Esophagus squamous epithelium (tissue), 5 donors: ENCODE data around the gene FOCAD. TPM values are rescaled to one million over a fixed set of nuclear protein-coding genes. Genes with fewer than 3 reads are reported as not detected.

Experiments
- DNase-seq: peaks from one replicate; lab custom pipeline; 2025; lab: John Stamatoyannopoulos, UW
- H3K27ac ChIP-seq, 4 donors: fragments of 200-600 bp; sonication (generic); one replicate each; pipeline ENCODE4 v1.5.1; 2016 to 2019; ENCODE audit warnings: mild to moderate bottlenecking in 1 of 4
- H3K27me3 ChIP-seq, 4 donors: fragments of 200-600 bp; sonication (generic); 1 replicate in 3 of 4; 2 replicates in 1 of 4; pipeline versions ENCODE4 v1.5.1 to v1.6.0; 2017 to 2021; ENCODE audit warnings: antibody characterized with exemption in 1 of 4
- H3K36me3 ChIP-seq, 3 donors: fragments of 200-600 bp; sonication (generic); one replicate each; pipeline ENCODE4 v1.5.1; 2016 to 2019
- H3K4me1 ChIP-seq, 3 donors: fragments of 200-600 bp; sonication (generic); one replicate each; pipeline ENCODE4 v1.5.1; 2017 to 2019
- H3K4me3 ChIP-seq, 4 donors: fragments of 200-600 bp; sonication (generic); 1 replicate in 3 of 4; 2 replicates in 1 of 4; pipeline ENCODE4 v1.5.1; 2016 to 2019; ENCODE audit warnings: mild to moderate bottlenecking in 2 of 4, moderate library complexity in 1 of 4
- H3K9me3 ChIP-seq, 3 donors: fragments of 200-600 bp; sonication (generic); one replicate each; pipeline ENCODE4 v1.5.1; 2016 to 2019
- CTCF ChIP-seq, 6 experiments: fragments of 450-650 bp in 4 of 6; fragments of 200-600 bp in 2 of 6; sonication (generic) in 2 of 6; IDR thresholded peaks; one replicate each; pipeline ENCODE4 v1.5.1; 2016 to 2019; ENCODE audit warnings: antibody characterized with exemption in 6 of 6, mild to moderate bottlenecking in 4 of 6, moderate library complexity in 4 of 6
- POLR2A ChIP-seq, 4 donors: fragments of 450-650 bp; IDR thresholded peaks; one replicate each; pipeline ENCODE4 v1.6.1; 2017; ENCODE audit warnings: antibody characterized with exemption in 4 of 4, mild to moderate bottlenecking in 4 of 4, moderate library complexity in 3 of 4
- WGBS, 2 donors: methylation state at CpG; one replicate each; pipeline ENCODE4 v1.1.5; 2018; 5-methylcytosine and 5-hydroxymethylcytosine counted together
- intact Hi-C: fragments of 100-400 bp; cut with DNase I; formaldehyde crosslinking; loops from one replicate; pipeline ENCODE4 v1.15.0; 2022
- total RNA-seq, 4 donors: library from RNA; depleted of rRNA; stranded (reverse); fragments of >200 nt; gene quantifications; one replicate each; pipeline ENCODE4 v1.1.0, GENCODE V29; 2016
- donor health status: DM: yes; HTN: yes; CAD: no.

FOCAD gene
- total RNA-seq, 4 donors from 2014 or later, result 20.7 to 34.9 (median 25.5) TPM

GRCh38 chr9:20728493-20729220 lies 44.6 kb downstream of the FOCAD start:
- intact Hi-C loops, result no loop called here
- peaks cover 0 to 11% (median 4%) of the 10 kb centered on the region in 3 donors for H3K4me1 ChIP-seq
- no peak overlapping the region for H3K27ac ChIP-seq
- no peak for TF ChIP-seq POLR2A (IDR thresholded peaks at IDR 0.05)
- peaks cover 0 to 13% (median 0%) of the 10 kb centered on the region in 3 donors for H3K36me3 ChIP-seq
- H3K9me3 ChIP-seq, result no peaks in the 10 kb centered on the region
- H3K4me3 ChIP-seq, result no peak overlapping the region
- DNase-seq, result no peak
- no peaks in the 10 kb centered on the region for H3K27me3 ChIP-seq

- TF ChIP-seq POLR2A (IDR thresholded peaks at IDR 0.05) (no peak), CTCF (IDR thresholded peaks at IDR 0.05) (no peak)
- Histone ChIP-seq H3K27ac (no peak overlapping the region), H3K36me3 (peaks cover 0 to 10% (median 0%) of the 10 kb centered on the region in 3 donors), H3K4me1 (peaks cover 0 to 11% (median 4%) of the 10 kb centered on the region in 3 donors), H3K27me3 (no peaks in the 10 kb centered on the region), H3K4me3 (no peak overlapping the region), H3K9me3 (no peaks in the 10 kb centered on the region)
- no peak for DNase-seq
- intact Hi-C loops, result no loop called here
These were observed 45.5 kb downstream of the FOCAD start for GRCh38 chr9:20729523-20729922.

GRCh38 chr9:20732118-20732517 lies 48.1 kb downstream of the FOCAD start:
- Histone ChIP-seq H3K27ac (no peak overlapping the region), H3K36me3 (peaks cover 0 to 10% (median 0%) of the 10 kb centered on the region in 3 donors), H3K9me3 (no peaks in the 10 kb centered on the region), H3K4me1 (peaks cover 0 to 4% (median 0%) of the 10 kb centered on the region in 3 donors), H3K27me3 (no peaks in the 10 kb centered on the region), H3K4me3 (no peak overlapping the region)
- intact Hi-C loops, result no loop called here
- TF ChIP-seq CTCF (IDR thresholded peaks at IDR 0.05), result no peak
- TF ChIP-seq POLR2A (IDR thresholded peaks at IDR 0.05), result no peak
- no peak for DNase-seq
- 60 to 70% methylated on average over 4 of the region's 4 CpGs for WGBS, 2 donors

GRCh38 chr9:20734275-20734674 lies 50.2 kb downstream of the FOCAD start:
- Histone ChIP-seq H3K36me3 (peaks cover 0 to 7% (median 0%) of the 10 kb centered on the region in 3 donors), H3K27ac (no peak overlapping the region), H3K4me1 (no peaks in the 10 kb centered on the region), H3K9me3 (no peaks in the 10 kb centered on the region), H3K4me3 (no peak overlapping the region), H3K27me3 (no peaks in the 10 kb centered on the region)
- no peak for DNase-seq
- TF ChIP-seq POLR2A (IDR thresholded peaks at IDR 0.05), result no peak
- no peak for TF ChIP-seq CTCF (IDR thresholded peaks at IDR 0.05)
- intact Hi-C loops, result no loop called here
- 88 to 100% methylated on average over 1 of the region's 1 CpG for WGBS, 2 donors

GRCh38 chr9:20740304-20740703 lies 56.2 kb downstream of the FOCAD start:
- H3K4me3 ChIP-seq, result no peak overlapping the region
- H3K36me3 ChIP-seq, result peaks cover 0 to 15% (median 0%) of the 10 kb centered on the region in 3 donors
- no peaks in the 10 kb centered on the region for H3K27me3 ChIP-seq
- DNase-seq, result no peak
- no peaks in the 10 kb centered on the region for H3K4me1 ChIP-seq
- H3K9me3 ChIP-seq, result no peaks in the 10 kb centered on the region
- TF ChIP-seq POLR2A (IDR thresholded peaks at IDR 0.05) (no peak), CTCF (IDR thresholded peaks at IDR 0.05) (no peak)
- WGBS, 2 donors, result 87 to 91% methylated on average over 1 of the region's 1 CpG
- H3K27ac ChIP-seq, result no peak overlapping the region
- intact Hi-C loops, result no loop called here
